ENCODE data around the gene PRSS36. TPM values are rescaled to one million over a fixed set of nuclear protein-coding genes. Genes with fewer than 3 reads are reported as not detected.

The PRSS36 gene
- total and polyA plus RNA-seq, 9 of the 15 experiments (the other 6 are each of a cell fraction or from before 2014, with no cell fraction given), result 0.09 to 1.2 (median 0.54) TPM; not detected in 2

DNA sequence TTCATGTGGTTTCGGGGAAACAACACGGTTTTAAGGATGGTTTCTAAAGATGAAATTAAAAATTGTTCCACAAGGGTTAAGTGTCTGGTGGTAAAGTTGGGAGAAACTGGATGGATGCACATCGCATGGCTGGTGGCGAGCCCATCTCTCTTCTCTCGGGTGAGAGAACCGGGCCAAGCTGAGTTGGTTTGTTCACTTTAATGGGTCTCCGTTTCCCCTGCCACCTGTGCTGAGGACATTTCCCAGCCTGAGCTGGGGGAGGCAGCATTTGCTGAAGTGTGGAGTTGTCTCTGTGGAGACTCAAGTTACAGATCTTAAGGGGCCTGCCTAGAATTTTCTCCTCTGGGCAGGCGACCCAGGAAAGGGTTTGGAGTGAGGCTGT, 37.9 kb upstream of the PRSS36 start:
- Histone ChIP-seq H4K20me1 (replicated peaks; ENCODE audit: control insufficient read depth, insufficient read depth, low read length) (peaks cover 31% of the 10 kb centered on the region), H3K4me2 (ENCODE audit: insufficient read depth, low read length) (no peak overlapping the region), H3K9ac (ENCODE audit: insufficient read depth in 1 of 2, low read depth in 2 of 2, low read length in 2 of 2) (no peak overlapping the region), H3K79me2 (ENCODE audit: control insufficient read depth, insufficient read depth, low read length) (peaks cover 76% of the 10 kb centered on the region), H3K4me1 (replicated peaks in 1 of 2; ENCODE audit: control insufficient read depth in 2 of 2, insufficient read depth in 2 of 2, low read length in 2 of 2) (peaks cover 6 to 7% of the 10 kb centered on the region in 2 experiments; a peak in 4 of 5 replicates), H3K36me3 (ENCODE audit: control insufficient read depth, insufficient read depth, low read length) (peaks cover 100% of the 10 kb centered on the region), H2AFZ (ENCODE audit: low read depth, low read length) (no peak overlapping the region), H3K9me3 (replicated peaks; ENCODE audit: control insufficient read depth, insufficient read depth, low read depth, low read length) (no peaks in the 10 kb centered on the region), H3K27ac (ENCODE audit: extremely low read depth, low read depth, low read length) (no peak overlapping the region), H3K9me1 (ENCODE audit: control insufficient read depth, insufficient read depth, low read length) (peaks cover 8% of the 10 kb centered on the region), H3K27me3 (ENCODE audit: control insufficient read depth in 2 of 2, insufficient read depth in 2 of 2, low read length in 2 of 2) (no peaks in the 10 kb centered on the region), H3K4me3 (no peak overlapping the region)
- DNase-seq (ENCODE audit: extremely low read depth in 1 of 4, low spot score in 3 of 4) (no peak), FAIRE-seq (no peak), ATAC-seq (peak; percentile 9)
- TF ChIP-seq MYNN (IDR thresholded peaks at IDR 0.05) (no peak), MYNN (CRISPR knock-in tag; IDR thresholded peaks at IDR 0.05) (no peak), ZNF212 (CRISPR knock-in tag; IDR thresholded peaks at IDR 0.05) (no peak), SMAD2 (IDR thresholded peaks at IDR 0.05; ENCODE audit: low read depth, low read length) (no peak), RBFOX2 (IDR thresholded peaks at IDR 0.05; ENCODE audit: low read depth, low read length) (peak; percentile 40; the same call in 1 of the 2 replicates), CHD4 (IDR thresholded peaks at IDR 0.05; ENCODE audit: insufficient read depth, insufficient replicate concordance, low read depth, low read length, poor library complexity, severe bottlenecking) (no peak), CREM (IDR thresholded peaks at IDR 0.05; ENCODE audit: low read depth) (no peak)
- TF ChIP-seq, protein P1, sequence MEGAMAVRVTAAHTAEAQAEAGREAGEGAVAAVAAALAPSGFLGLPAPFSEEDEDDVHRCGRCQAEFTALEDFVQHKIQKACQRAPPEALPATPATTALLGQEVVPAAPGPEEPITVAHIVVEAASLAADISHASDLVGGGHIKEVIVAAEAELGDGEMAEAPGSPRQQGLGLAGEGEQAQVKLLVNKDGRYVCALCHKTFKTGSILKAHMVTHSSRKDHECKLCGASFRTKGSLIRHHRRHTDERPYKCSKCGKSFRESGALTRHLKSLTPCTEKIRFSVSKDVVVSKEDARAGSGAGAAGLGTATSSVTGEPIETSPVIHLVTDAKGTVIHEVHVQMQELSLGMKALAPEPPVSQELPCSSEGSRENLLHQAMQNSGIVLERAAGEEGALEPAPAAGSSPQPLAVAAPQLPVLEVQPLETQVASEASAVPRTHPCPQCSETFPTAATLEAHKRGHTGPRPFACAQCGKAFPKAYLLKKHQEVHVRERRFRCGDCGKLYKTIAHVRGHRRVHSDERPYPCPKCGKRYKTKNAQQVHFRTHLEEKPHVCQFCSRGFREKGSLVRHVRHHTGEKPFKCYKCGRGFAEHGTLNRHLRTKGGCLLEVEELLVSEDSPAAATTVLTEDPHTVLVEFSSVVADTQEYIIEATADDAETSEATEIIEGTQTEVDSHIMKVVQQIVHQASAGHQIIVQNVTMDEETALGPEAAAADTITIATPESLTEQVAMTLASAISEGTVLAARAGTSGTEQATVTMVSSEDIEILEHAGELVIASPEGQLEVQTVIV (CRISPR knock-in tag; IDR thresholded peaks at IDR 0.05; ENCODE audit: borderline replicate concordance), result no peak
- TF ChIP-seq, protein P2, sequence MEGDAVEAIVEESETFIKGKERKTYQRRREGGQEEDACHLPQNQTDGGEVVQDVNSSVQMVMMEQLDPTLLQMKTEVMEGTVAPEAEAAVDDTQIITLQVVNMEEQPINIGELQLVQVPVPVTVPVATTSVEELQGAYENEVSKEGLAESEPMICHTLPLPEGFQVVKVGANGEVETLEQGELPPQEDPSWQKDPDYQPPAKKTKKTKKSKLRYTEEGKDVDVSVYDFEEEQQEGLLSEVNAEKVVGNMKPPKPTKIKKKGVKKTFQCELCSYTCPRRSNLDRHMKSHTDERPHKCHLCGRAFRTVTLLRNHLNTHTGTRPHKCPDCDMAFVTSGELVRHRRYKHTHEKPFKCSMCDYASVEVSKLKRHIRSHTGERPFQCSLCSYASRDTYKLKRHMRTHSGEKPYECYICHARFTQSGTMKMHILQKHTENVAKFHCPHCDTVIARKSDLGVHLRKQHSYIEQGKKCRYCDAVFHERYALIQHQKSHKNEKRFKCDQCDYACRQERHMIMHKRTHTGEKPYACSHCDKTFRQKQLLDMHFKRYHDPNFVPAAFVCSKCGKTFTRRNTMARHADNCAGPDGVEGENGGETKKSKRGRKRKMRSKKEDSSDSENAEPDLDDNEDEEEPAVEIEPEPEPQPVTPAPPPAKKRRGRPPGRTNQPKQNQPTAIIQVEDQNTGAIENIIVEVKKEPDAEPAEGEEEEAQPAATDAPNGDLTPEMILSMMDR (IDR thresholded peaks at IDR 0.05 in 2 of 3, conservative IDR thresholded peaks at IDR 0.05 in 1 of 3; ENCODE audit: insufficient read depth in 2 of 3, low read depth in 1 of 3, low read length in 3 of 3), result 0 out of 6 replicates have a peak, but pooled peaks of 1 of the 3 experiments have one; percentile 3
- TF ChIP-seq, protein P3, sequence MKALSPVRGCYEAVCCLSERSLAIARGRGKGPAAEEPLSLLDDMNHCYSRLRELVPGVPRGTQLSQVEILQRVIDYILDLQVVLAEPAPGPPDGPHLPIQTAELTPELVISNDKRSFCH (CRISPR knock-in tag; IDR thresholded peaks at IDR 0.05), result no peak
- TF ChIP-seq, protein P3 (tag; IDR thresholded peaks at IDR 0.05), result no peak
- intact Hi-C loops (cut with micrococcal nuclease), result loop anchor here (10.0 kb wide), 1 partner anchor 257 kb away; the partner anchor contains the start of gene ZNF843
- in situ Hi-C loops (cut with MboI), result no loop called here
- 93% methylated on average over 8 of the region's 8 CpGs for WGBS (ENCODE audit: insufficient coverage, low coverage, missing lambda C conversion rate)
- BruUV-seq (replicated peaks), result no TSS peak
- POLR2A ChIA-PET, result interaction anchor here (0.7 to 1.0 kb wide), 4 partner anchors 10 to 686 kb away, joined by 3 read pairs; partner anchors contain the start of genes KAT8 and ZNF267
- CTCF ChIA-PET (ENCODE audit: low intra/inter-chr PET ratio), result no interaction called here

Measured in K562 (cell line).